ENCODE data around the gene FKBP2. TPM values are rescaled to one million over a fixed set of nuclear protein-coding genes. Genes with fewer than 3 reads are reported as not detected.
A peak's percentile ranks its signal among the peaks of the same experiment; 100 is the strongest.

The FKBP2 gene
- total RNA-seq, 1 donor from 2014 or later, result 31.4 TPM

DNA sequence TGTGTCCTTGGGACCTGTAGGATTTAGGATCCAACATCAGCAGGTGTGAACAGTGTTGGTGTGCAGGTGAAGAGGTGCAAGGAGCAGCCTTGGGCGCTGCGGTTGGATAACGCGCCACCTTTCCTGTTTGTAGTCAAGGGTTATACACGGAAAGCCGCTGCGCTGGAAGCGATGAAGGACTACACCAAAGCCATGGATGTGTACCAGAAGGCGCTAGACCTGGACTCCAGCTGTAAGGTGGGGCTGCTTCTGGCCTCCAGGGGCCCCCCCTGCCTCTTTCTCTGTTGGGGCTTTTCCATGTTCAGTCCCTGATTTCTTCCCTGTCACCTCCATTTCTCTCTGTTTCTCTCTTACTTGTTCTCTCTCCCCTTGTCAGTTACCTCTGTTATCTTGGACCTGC, 37.9 kb upstream of the FKBP2 start:
- no peaks in the 10 kb centered on the region for H3K36me3 Mint-ChIP-seq (ENCODE audit: unreplicated experiment)
- H3K9me3 Mint-ChIP-seq (ENCODE audit: unreplicated experiment), result peaks cover 4% of the 10 kb centered on the region
- no peak for DNase-seq
- H3K27ac Mint-ChIP-seq (ENCODE audit: unreplicated experiment), result no peak overlapping the region
- peaks cover 10% of the 10 kb centered on the region for H3K4me1 Mint-ChIP-seq (ENCODE audit: low read depth, unreplicated experiment)
- peaks cover 2% of the 10 kb centered on the region for H3K27me3 Mint-ChIP-seq (ENCODE audit: unreplicated experiment)
- TF ChIP-seq, protein P1, sequence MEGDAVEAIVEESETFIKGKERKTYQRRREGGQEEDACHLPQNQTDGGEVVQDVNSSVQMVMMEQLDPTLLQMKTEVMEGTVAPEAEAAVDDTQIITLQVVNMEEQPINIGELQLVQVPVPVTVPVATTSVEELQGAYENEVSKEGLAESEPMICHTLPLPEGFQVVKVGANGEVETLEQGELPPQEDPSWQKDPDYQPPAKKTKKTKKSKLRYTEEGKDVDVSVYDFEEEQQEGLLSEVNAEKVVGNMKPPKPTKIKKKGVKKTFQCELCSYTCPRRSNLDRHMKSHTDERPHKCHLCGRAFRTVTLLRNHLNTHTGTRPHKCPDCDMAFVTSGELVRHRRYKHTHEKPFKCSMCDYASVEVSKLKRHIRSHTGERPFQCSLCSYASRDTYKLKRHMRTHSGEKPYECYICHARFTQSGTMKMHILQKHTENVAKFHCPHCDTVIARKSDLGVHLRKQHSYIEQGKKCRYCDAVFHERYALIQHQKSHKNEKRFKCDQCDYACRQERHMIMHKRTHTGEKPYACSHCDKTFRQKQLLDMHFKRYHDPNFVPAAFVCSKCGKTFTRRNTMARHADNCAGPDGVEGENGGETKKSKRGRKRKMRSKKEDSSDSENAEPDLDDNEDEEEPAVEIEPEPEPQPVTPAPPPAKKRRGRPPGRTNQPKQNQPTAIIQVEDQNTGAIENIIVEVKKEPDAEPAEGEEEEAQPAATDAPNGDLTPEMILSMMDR (IDR thresholded peaks at IDR 0.05; ENCODE audit: partially characterized antibody, unreplicated experiment), result no peak
- H3K4me3 Mint-ChIP-seq (ENCODE audit: unreplicated experiment), result no peak overlapping the region

GRCh38 chr11:64203421-64204079, 37.3 kb upstream of the FKBP2 start:
- no peak for DNase-seq
- H3K9me3 Mint-ChIP-seq (ENCODE audit: unreplicated experiment), result peaks cover 4% of the 10 kb centered on the region
- H3K4me3 Mint-ChIP-seq (ENCODE audit: unreplicated experiment), result no peak overlapping the region
- no peaks in the 10 kb centered on the region for H3K36me3 Mint-ChIP-seq (ENCODE audit: unreplicated experiment)
- TF ChIP-seq, protein P1 (IDR thresholded peaks at IDR 0.05; ENCODE audit: partially characterized antibody, unreplicated experiment), result no peak
- H3K27ac Mint-ChIP-seq (ENCODE audit: unreplicated experiment), result peak overlapping the region; percentile 68
- peaks cover 10% of the 10 kb centered on the region for H3K4me1 Mint-ChIP-seq (ENCODE audit: low read depth, unreplicated experiment)
- peaks cover 2% of the 10 kb centered on the region for H3K27me3 Mint-ChIP-seq (ENCODE audit: unreplicated experiment)

DNA sequence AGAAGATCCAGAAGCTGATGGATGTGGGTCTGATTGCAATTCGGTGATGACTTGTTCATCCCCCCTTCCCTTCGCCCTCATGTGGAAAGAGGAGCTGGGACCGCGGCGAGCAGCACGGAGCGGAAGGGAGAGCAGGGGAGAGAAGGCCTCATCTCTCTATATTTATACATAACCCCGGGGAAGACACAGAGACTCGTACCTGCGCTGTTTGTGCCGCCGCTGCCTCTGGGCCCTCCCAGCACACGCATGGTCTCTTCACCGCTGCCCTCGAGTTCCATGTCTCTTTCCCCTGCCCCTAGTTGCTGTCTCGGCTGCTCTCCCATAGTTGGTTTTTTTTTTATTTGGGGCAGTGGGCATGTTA, 36.8 kb upstream of the FKBP2 start:
- peaks cover 4% of the 10 kb centered on the region for H3K9me3 Mint-ChIP-seq (ENCODE audit: unreplicated experiment)
- DNase-seq, result no peak
- no peak overlapping the region for H3K4me3 Mint-ChIP-seq (ENCODE audit: unreplicated experiment)
- peaks cover 10% of the 10 kb centered on the region for H3K4me1 Mint-ChIP-seq (ENCODE audit: low read depth, unreplicated experiment)
- H3K36me3 Mint-ChIP-seq (ENCODE audit: unreplicated experiment), result no peaks in the 10 kb centered on the region
- peaks cover 5% of the 10 kb centered on the region for H3K27me3 Mint-ChIP-seq (ENCODE audit: unreplicated experiment)
- TF ChIP-seq, protein P1 (IDR thresholded peaks at IDR 0.05; ENCODE audit: partially characterized antibody, unreplicated experiment), result no peak
- H3K27ac Mint-ChIP-seq (ENCODE audit: unreplicated experiment), result peak overlapping the region; percentile 80

GRCh38 chr11:64204464-64204989, 36.4 kb upstream of the FKBP2 start:
- TF ChIP-seq, protein P1 (IDR thresholded peaks at IDR 0.05; ENCODE audit: partially characterized antibody, unreplicated experiment), result no peak
- Mint-ChIP-seq H3K9me3 (ENCODE audit: unreplicated experiment) (peaks cover 4% of the 10 kb centered on the region), H3K36me3 (ENCODE audit: unreplicated experiment) (no peaks in the 10 kb centered on the region), H3K27me3 (ENCODE audit: unreplicated experiment) (peaks cover 5% of the 10 kb centered on the region), H3K4me1 (ENCODE audit: low read depth, unreplicated experiment) (peaks cover 10% of the 10 kb centered on the region), H3K4me3 (ENCODE audit: unreplicated experiment) (peak overlapping the region; percentile 28), H3K27ac (ENCODE audit: unreplicated experiment) (peak overlapping the region; percentile 80)
- peak; percentile 74 for DNase-seq

DNA sequence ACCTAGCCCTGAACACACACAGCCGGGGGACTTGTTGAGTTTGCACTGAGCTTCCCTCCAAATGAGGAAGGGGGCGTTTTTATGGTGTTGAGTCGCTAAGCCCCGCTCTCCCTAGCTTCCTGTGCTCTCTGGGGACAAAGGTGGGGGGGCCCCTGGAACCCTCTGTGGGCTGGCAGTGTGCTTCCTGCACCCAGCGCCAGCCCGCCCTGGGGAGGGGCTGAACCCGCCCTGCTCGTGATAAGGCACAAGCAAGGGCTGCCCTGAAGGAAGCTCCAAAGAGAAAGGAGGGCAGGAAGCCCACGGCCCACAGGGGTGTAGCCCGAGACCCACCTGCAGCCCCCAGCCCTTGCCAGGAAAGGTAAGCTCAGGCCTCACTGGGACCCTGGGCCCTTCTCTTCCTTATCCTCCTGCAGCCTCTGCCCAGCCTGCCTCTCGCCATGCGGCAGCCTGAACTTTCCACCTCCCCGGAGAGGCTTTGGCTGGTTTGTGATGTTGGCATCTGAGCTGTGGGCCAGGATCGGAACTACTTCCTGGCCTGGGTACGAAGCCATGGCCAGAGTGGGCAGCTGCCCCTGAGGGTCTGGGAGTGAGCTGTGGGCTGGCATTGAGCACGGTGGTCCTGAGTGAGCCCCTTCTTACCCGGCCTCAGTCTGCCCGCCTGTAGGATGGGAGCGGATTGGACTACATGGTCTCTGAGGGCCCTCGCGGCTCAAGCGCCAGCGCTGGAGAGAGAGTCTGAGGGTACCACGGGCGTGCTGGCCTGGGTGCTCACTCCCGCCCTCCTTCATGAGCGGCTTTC, 34.2 kb upstream of the FKBP2 start, which contains the start of gene FERMT3:
TSS of gene FERMT3 (plus strand) at position 265 of the 799 bp plus-strand sequence. CDS start 644 bp downstream, outside the sequence.
- Mint-ChIP-seq H3K36me3 (ENCODE audit: unreplicated experiment) (no peaks in the 10 kb centered on the region), H3K4me3 (ENCODE audit: unreplicated experiment) (no peak within 1 kb of the TSS), H3K4me1 (ENCODE audit: low read depth, unreplicated experiment) (peaks cover 10% of the 10 kb centered on the region), H3K9me3 (ENCODE audit: unreplicated experiment) (peaks cover 5% of the 10 kb centered on the region), H3K27ac (ENCODE audit: unreplicated experiment) (peak within 1 kb of the TSS; percentile 59), H3K27me3 (ENCODE audit: unreplicated experiment) (peaks cover 5% of the 10 kb centered on the region)
- no peak for DNase-seq
- TF ChIP-seq, protein P1 (IDR thresholded peaks at IDR 0.05; ENCODE audit: partially characterized antibody, unreplicated experiment), result no peak

Data from glutamatergic neuron (in vitro differentiated cells).